Mucosa of gallbladder (tissue), 1 donor: ENCODE results near the gene CRYGN. TPM values are rescaled to one million over a fixed set of nuclear protein-coding genes. Genes with fewer than 3 reads are reported as not detected.

ENCODE experiments used
- DNase-seq: peaks from one replicate; pipeline ENCODE4 v3.0.0-alpha.2; 2020; ENCODE audit warnings: low spot score
- total RNA-seq: library from RNA; stranded (reverse); gene quantifications from one replicate; pipeline ENCODE4 v1.2.1, GENCODE V29; 2021
- donor health status: DM: no; HTN: no; CAD: no.

The CRYGN gene
- total RNA-seq, 1 donor from 2014 or later, result 0.43 TPM

DNA sequence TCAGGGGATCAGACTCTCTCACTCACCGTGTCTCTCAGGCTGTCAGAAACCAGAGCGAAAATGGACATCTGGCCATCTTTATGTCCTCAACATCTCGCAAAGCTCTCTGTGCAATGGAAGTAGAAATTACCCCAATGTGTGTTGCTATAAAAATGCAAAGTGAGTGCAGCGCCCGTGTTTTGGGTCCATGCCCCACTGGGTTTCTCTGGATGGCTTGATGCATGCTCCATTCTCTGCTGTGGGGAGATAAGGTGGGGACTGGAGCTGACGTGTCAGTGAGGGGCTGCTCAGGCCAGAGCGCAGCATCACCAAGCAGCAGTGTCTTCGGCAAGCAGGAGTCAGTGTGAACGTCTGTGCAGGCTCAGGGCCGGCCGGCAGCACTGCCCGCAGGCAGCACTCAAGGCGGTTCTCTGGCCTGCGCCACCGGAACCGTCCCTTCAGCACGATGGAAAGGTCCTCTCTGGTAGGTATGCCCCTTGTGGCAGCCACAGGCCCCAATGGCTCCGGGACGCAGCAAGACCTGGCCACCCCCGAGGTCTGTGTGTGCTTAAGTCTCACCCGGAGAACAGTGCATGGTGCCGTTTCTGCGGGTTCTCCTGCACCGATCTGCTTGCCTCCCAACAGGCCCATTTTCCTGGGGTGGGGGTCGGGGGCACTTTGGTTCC lies 60.3 kb downstream of the CRYGN start:
- DNase-seq, result no peak

DNA sequence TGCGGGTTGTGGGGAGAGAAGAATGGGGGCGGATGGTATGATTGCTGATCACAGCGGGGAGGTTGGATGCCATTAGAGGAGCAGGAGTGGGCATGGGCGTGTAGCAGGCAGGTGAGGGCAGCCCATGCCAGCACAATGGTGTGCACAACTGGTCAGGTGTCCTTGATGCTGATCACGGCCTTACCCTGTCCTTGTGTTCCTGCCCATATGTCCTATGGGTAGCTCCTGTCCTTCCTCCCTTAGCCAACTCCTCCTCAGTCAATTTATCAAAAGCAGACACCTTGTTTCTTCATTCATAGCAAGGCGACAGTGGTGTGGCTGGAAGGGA lies 60.8 kb downstream of the CRYGN start:
- DNase-seq, result no peak

Other genes with a start within 250 kb of the CRYGN start
- gene H2BK1, start 229.7 kb downstream of the CRYGN start, total RNA-seq, result not detected
- gene ABCF2, start 212.9 kb downstream of the CRYGN start, total RNA-seq, result 25.3 TPM
- gene CHPF2, start 207.7 kb downstream of the CRYGN start, total RNA-seq, result 52.3 TPM
- gene SMARCD3, start 191.4 kb downstream of the CRYGN start, total RNA-seq, result 56.3 TPM
- gene NUB1, start 98.3 kb downstream of the CRYGN start, total RNA-seq, result 52.4 TPM
- gene WDR86, start 30.1 kb downstream of the CRYGN start, total RNA-seq, result 2.9 TPM
- 75.2 TPM for gene RHEB, start 79.8 kb upstream of the CRYGN start, total RNA-seq